GM18861 (cell line): ENCODE measurements around the gene IRF3.
A peak's percentile ranks its signal among the peaks of the same experiment; 100 is the strongest.

ENCODE experiments used
- ATAC-seq: cut with Tn5 transposase; IDR thresholded peaks from one replicate; pipeline ENCODE4 v1.9.1; 2021; ENCODE audit not compliant: unreplicated experiment

IRF3 gene

DNA sequence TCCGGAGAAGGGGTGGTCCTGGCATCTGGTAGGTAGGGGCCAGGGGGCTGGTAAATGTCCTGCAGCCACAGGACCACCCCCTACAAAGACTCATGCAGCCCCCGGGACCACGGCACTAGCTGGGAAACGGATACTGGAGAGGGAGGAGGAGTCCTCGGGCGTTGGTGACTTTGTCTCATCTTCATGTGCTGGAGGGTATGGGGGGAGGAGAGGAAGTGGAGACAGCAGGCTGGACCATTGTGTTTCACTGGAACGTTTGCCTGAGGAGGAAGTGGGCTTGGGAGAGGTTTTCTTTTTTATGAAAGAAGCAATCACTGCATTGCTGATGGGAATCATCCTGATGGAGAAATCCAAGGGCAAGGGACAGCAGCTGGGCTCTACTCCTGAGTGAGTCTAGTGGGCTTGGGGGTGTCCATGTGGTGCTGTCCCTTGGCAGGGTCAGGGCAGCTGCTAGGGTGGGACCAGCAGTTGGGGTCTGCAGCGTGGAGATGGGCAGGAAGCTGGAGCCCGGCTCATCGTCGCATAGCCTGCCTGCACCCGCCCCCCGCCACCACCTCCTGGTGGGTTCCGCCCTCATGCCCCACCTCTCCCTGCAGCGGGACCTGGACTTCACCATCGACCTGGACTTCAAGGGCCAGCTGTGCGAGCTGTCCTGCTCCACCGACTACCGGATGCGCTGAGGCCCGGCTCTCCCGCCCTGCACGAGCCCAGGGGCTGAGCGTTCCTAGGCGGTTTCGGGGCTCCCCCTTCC, 22.1 kb upstream of the IRF3 start:
- ATAC-seq, result no peak

DNA sequence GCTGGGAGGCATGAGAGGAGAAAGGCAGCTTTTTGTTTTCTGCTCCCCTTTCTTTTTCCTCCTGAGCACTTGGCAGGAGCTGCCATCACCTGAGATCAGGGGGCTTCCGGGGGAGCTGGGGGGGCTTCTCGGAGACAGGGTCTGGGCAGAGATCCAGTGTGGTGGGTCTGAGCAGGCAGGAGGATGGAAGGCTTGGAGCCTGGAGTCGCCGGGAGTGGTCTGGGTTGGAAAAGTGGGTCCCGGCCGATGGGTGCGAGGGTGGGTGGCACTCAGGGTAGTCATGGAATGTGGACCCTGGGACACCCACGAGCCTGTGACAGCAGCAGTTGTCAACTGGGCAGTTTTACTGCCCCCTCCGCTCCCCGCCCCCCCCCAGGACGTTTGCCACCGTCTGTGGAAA, 21.5 kb upstream of the IRF3 start:
- ATAC-seq, result no peak

DNA sequence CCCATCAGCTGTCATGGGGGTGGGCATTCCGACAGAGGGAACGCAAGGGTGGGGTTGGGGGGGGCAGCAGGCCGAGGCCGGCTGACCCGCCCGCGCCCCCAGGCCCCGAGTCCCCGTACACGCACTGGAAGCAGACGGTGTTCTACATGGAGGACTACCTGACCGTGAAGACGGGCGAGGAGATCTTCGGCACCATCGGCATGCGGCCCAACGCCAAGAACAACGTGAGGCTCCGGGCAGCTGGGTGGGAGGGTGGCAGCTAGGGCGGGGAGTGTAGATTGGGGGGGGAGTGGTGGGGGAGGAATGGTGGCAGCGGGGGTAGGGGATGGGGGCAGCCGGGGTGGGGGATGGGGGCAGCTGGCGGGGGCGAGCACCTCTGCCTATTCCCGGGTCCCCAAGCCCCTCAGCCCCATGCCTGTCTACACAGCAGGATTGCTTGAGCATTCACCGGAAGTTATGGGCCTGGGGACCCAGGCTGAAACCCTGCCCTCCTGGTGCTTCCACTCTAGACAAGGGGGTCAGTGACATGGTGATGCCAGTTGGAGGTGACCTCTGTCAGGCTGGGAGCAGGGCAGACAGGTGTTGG, 20.9 kb upstream of the IRF3 start:
- ATAC-seq, result no peak

GRCh38 chr19:49685845-49686332, 20.2 kb upstream of the IRF3 start:
- ATAC-seq, result no peak

DNA sequence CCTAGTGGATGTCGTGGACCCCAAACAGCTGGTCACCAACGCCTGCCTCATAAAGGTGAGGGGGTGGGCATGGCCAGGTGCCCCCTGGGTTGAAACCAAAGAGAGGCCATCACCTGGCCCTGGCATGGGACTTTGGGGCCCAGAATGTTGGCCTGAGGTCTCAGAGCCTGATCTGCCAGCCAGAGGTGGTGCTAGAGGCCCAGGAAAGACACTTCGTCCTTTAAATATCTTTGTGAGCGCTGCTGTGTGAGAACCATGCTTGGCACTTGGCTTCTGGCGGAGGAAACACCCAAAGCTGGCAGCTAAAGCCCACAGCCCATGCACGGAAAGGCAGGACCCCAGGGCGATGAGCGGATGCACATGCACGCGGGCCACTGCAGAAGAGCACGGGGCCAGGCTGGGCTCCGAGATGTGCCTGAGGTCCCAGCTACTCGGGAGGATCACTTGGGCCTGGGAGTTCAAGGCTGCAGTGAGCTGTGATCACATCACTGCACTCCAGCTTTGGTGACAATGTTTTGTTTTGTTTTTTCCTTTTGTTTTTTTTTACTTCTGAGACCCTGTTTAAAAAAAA, 19.4 kb upstream of the IRF3 start:
- no peak for ATAC-seq

DNA sequence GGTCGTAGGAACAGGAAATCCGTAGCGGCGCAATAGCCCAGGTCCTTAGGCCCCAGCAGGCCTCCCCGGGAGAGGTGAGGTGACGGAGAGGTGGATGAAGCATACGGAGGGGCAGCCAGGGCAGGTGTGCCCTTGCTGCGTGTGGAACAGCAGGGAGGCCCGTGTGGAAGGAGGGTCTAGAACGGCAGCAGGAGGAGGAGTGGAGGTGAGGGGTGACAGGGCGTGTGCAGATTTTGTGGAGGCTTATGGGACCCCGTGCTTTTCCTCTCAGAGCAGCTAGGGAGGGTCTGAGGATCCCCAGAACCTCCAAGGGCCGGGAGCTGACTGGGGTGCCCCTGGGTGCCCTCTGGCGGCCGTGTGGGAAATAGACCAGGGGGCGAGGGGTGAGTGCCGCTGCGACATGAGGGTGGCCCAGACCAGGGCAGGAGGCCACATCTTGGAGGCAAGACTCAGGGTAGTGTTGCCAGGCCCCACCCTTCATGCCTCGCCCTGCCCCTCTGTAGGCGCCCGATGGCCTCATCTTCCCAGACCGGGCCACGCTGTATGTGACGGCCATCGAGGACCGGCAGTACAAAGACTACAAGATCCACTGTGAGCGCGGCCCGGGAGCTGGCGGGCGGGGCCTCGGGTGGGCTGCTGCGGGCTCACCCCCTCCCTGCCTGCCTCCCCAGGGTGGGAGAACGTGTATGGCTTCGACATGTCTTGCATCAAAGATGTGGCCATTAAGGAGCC, 18.8 kb upstream of the IRF3 start:
- ATAC-seq, result no peak

DNA sequence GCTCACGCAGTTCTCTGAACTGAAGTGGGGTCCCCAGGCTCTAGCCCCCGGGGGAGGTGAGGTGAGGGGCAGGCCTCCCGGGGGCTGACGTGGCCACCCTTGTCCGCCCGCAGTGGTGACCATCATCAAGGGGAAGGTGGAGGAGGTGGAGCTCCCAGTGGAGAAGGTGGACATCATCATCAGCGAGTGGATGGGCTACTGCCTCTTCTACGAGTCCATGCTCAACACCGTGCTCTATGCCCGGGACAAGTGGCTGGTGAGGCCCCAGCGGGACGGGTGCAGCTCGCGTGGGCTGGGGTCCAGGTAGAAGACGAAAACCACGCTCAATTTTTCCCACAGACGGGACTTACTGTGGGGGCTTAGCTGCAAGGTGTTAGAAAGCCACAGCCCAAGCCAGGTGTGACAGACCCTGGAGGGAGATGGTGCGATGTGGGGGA, 18.2 kb upstream of the IRF3 start:
- ATAC-seq, result no peak

DNA sequence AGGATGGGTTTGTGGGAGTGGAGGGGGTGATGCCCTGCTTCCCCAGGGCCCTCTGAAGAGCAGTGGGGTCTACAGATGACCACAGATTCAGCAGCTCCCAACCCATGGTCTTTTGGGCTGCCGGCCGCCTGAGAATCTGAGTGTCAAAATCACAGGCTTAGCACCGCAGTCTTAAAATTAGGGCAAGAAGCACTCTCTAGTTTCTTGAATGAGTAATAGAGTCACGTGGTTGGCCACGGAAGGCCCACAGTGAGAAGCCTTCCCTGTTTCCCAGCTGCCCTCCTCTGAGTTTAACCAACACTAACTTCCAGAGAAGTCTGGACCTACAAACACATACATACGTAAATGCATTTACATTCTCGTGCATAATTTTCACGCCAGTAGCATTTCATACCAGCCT, 16.6 kb upstream of the IRF3 start:
- ATAC-seq, result no peak

DNA sequence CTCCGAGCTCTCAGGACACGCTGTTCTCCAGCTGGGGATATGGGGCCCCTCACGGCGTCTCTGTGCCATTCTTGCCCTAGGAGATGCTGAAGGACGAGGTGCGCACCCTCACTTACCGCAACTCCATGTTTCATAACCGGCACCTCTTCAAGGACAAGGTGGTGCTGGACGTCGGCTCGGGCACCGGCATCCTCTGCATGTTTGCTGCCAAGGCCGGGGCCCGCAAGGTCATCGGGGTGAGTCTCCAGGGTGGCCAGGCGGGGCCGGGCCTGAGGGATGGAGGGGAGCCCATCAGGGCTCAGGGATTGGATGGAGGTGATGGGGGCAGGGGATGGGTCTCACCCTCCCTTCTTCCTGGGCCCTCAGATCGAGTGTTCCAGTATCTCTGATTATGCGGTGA, 16.2 kb upstream of the IRF3 start:
- ATAC-seq, result no peak

DNA sequence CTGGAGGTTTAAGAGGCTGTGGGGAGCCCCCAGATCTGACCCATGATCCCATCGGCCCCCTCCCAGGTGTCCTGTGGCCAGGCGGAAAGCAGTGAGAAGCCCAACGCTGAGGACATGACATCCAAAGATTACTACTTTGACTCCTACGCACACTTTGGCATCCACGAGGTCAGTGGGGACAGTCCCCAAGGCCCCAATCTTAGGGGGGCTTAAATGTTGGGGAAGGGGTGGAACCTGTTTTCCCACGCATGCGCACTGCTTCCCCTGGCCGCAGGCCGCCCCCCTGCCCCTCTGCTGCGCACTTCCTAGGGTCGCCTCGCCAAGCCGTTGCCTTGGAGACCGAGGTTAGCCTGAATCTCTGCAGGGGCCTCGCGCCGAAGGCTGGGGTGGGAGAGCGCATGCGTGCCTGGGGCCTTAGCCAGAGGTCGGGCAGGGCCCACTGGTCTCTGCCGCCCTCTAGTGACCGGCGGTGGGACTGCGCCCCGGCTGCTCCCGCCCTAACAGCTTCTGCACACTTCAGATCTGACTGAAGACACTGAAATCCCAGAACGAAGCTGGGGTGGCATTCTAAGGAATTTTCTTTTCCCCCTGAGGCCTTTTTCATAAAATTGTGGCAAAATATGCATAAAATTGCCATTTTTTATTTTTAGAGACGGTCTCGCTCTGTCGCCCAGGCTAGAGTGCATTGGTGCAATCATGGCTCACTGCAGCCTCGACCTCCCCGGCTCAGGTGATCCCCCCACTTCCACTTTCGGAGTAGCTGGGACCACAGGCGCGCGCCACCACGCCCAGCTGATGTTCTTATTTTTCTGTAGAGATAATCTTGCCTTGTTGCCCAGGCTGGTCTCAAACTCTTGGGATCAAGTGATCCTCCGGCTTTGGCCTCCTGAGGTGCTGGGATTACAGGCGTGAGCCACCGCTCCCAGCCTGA, 15.0 kb upstream of the IRF3 start:
- ATAC-seq, result no peak

DNA sequence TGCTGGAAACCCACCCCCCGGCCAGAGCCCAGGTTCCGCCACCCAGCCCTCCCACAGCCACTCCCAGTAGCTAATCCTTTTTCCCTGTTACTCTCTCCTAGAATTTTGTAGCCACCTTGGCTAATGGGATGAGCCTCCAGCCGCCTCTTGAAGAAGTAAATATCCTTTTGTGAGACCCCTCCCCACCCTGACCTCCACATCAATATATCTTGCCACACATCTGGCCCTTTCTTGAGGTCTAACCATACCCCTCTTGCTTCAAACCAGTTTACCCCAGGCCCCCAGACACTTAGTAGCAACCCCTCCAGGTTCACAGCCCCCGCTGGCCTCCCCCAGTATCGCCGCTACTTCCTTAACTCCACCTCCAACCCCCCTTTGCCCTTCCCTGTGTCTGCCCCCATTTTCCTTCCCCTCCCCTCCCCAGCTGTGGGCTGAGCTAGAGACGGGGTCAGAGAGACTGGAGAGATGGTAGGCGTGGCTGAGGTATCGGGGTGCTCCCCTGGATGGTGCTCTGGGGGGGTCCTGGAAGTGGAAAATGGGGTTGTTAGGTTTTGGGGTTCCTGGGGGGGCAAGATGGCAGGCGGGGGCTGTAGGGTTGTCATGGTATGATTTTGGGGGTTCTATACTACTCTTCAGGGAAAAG, 14.2 kb upstream of the IRF3 start:
- ATAC-seq, result no peak

DNA sequence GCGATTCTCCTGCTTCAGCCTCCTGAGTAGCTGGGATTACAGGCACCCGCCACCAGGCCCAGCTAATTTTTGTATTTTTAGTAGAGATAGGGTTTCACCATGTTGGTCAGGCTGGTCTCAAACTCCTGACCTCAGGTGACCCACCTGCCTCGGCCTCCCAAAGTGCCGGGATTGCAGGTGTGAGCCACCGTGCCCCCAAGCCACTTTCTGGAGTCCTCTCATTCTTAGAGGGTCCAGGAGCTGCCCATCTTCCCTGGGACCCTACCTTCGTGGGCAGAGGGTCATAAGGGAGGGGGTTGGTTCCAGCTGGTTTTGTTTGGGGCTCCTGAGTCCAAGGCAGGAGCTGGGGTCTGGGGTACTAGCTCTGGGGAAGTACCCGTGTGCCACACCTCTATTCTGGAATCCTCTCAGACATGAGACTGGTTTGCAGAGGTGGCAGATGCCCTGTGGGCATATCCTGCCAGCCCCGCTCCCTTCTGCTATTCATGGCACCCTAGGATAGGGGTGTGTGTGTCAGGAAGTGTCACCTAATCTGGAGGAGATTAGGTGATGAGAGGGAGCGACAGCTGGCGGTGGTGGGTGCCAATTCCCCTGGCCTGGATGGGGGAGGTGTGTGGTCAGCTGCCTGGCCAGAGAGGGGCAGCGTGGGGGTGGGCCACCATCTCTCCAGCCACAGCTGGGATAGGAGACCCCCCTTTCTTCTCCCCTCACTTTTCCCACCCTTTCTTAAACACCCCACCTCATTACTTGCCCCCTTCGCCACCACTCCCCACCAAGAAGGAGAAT, 13.5 kb upstream of the IRF3 start:
- ATAC-seq, result no peak

DNA sequence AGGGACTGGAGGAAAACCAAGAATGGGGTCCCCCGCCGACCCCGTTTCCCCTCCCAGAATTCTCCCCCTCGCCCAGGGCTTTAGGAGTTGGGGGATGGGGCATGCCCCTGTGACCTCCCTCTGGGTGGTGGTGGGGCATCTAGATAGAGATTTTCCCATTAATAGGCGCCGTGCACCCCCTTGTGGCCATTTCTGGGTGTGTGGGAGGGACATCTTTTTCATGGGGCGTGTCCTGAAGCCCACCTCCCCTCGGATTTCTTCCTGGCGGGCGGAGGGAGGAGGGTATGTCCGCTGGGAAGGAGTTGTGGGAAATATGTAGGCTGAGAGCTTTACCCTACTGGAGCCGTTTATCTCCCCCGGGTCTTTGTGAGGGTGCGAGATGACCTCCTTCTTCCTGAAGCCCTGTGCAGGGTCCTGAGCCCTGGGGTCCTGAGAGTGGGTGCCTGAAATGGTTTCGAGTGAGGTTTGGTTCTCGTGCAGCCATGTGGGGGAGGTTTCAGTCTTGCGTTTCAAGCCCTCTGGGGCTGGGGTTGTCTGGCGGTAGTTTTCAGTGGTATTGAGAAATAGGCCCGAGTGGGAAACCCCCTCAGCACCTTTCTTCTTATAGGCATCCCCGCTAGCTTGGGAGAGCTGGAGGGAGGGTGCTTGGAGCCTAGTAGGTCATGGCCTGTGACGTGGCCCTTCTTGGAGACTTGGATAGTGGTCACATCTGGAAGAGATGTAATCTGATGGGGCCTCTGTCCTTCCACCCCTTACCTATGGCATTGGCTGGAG, 12.4 kb upstream of the IRF3 start:
- no peak for ATAC-seq

DNA sequence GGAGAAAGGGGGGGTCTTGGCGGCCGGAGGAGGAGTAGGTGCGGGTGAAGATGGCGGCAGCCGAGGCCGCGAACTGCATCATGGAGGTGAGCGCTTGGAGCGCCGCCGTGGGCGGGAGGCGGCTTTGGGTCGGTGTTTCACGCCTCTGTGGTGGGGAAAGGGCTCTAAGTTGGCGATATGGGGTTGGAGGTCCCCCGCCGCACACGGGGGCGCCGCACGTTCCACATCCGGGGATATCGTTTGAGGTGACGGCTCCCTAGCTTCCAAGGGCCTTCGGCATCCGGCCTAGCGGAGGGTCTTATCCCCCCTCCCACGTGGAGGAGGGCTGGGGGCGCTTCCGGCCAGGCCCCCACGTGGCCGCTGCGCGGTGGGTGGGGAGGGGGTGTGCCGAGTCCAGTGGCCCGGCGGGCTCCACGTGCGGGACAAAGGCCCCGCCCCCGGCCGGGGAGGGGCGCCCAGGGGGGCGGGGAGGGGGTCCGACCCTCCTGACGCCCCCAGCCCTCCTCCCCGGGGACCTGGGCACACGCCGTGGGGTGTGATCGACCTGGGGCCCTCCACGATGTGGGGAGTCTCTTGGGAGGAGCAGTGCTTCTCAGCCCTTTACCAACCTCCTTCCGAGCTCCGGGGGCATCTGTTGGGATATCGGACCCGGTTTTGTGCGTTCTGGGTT, 11.7 kb upstream of the IRF3 start, which contains the start of gene PRMT1:
PRMT1 (plus strand) TSS at position 41 of the 670 bp plus-strand sequence; CDS start at position 51, 10 bp downstream.
- no peak for ATAC-seq

GRCh38 chr19:49676784-49677230, 11.2 kb upstream of the IRF3 start:
- ATAC-seq, result peak; percentile 55

GRCh38 chr19:49676136-49676783, 10.6 kb upstream of the IRF3 start:
- ATAC-seq, result no peak
